Neural cell (in vitro differentiated cells): ENCODE measurements around the gene TSG101. TPM values are rescaled to one million over a fixed set of nuclear protein-coding genes. Genes with fewer than 3 reads are reported as not detected.

Experiments used
- H2AFZ ChIP-seq: fragments of 200-600, 300-800 bp; sonication (generic), shearing (Covaris generic); 2 replicates; pipeline ENCODE4 v1.6.0; 2014; ENCODE audit warnings: low read depth, mild to moderate bottlenecking, antibody characterized with exemption, low read length, moderate library complexity
- H3F3A ChIP-seq: fragments of 200-600 bp; shearing (Covaris generic); 2 replicates; pipeline ENCODE4 v1.6.1; 2016; ENCODE audit warnings: mild to moderate bottlenecking, moderate library complexity, mixed read lengths, antibody characterized with exemption, low read length; ENCODE audit not compliant: insufficient read depth, poor library complexity, severe bottlenecking
- H3K27ac ChIP-seq: fragments of 200-600, 300-800 bp; sonication (generic), shearing (Covaris generic); 2 replicates; pipeline ENCODE4 v1.5.1; 2014; ENCODE audit warnings: mild to moderate bottlenecking, low read length, moderate library complexity
- H3K27me3 ChIP-seq: fragments of 300-800, 200-600 bp; sonication (generic), shearing (Covaris generic); 2 replicates; pipeline ENCODE4 v1.6.0; 2014; ENCODE audit warnings: mild to moderate bottlenecking, low read depth, low read length, moderate library complexity; ENCODE audit not compliant: insufficient read depth
- H3K36me3 ChIP-seq: fragments of 300-800, 200-600 bp; sonication (generic), shearing (Covaris generic); 2 replicates; pipeline ENCODE4 v1.5.1; 2014; ENCODE audit warnings: mild to moderate bottlenecking, antibody characterized with exemption, low read length, moderate library complexity; ENCODE audit not compliant: insufficient read depth
- H3K4me2 ChIP-seq: fragments of 300-800, 200-600 bp; sonication (generic), shearing (Covaris generic); 2 replicates; pipeline ENCODE4 v1.6.0; 2014; ENCODE audit warnings: mild to moderate bottlenecking, low read length
- H3K4me3 ChIP-seq: fragments of 300-800, 200-600 bp; sonication (generic), shearing (Covaris generic); 2 replicates; pipeline ENCODE4 v1.5.1; 2014; ENCODE audit warnings: mild to moderate bottlenecking, low read length, moderate library complexity
- H3K79me2 ChIP-seq: fragments of 200-600 bp; shearing (Covaris generic); replicated peaks from 2 replicates; pipeline ENCODE4 v1.6.0; 2014; ENCODE audit warnings: mild to moderate bottlenecking, low read length, moderate library complexity; ENCODE audit not compliant: insufficient read depth
- H3K9ac ChIP-seq: fragments of 300-800, 200-600 bp; sonication (generic), shearing (Covaris generic); 2 replicates; pipeline ENCODE4 v1.6.1; 2016; ENCODE audit warnings: mild to moderate bottlenecking, low read length, mixed read lengths
- H3K9me2 ChIP-seq: fragments of 200-600 bp; shearing (Covaris generic); 2 replicates; pipeline ENCODE4 v1.6.1; 2016; ENCODE audit warnings: mild to moderate bottlenecking, low read length, mixed read lengths; ENCODE audit not compliant: insufficient read depth
- H3K9me3 ChIP-seq: fragments of 200-600, 300-800 bp; sonication (generic), shearing (Covaris generic); 2 replicates; pipeline ENCODE4 v1.6.1; 2016; ENCODE audit warnings: mild to moderate bottlenecking, mixed run types, low read length, moderate library complexity, mixed read lengths
- H4K20me1 ChIP-seq: fragments of 200-600 bp; shearing (Covaris generic); 2 replicates; pipeline ENCODE4 v1.6.1; 2016; ENCODE audit warnings: mild to moderate bottlenecking, mixed run types; ENCODE audit not compliant: insufficient read depth
- EP300 ChIP-seq: fragments of 450-650 bp; conservative IDR thresholded peaks from 2 replicates; pipeline ENCODE4 v1.6.1; 2014; ENCODE audit warnings: antibody characterized with exemption, mild to moderate bottlenecking, moderate library complexity; ENCODE audit not compliant: poor library complexity, severe bottlenecking
- EZH2 ChIP-seq: fragments of 200-600, 300-800 bp; shearing (Covaris generic), sonication (generic); IDR thresholded peaks from 2 replicates; pipeline ENCODE4 v1.6.1; 2014; ENCODE audit warnings: antibody characterized with exemption, low read length, borderline replicate concordance, mild to moderate bottlenecking; ENCODE audit not compliant: insufficient read depth, poor library complexity, severe bottlenecking
- MXI1 ChIP-seq: fragments of 450-650 bp; conservative IDR thresholded peaks from 2 replicates; pipeline ENCODE4 v1.6.1; 2014; ENCODE audit warnings: antibody characterized with exemption, mild to moderate bottlenecking; ENCODE audit not compliant: poor library complexity, severe bottlenecking
- POLR2AphosphoS5 ChIP-seq: IDR thresholded peaks from 2 replicates; pipeline ENCODE4 v1.6.1; 2012
- RAD21 ChIP-seq: fragments of 450-650 bp; conservative IDR thresholded peaks from 2 replicates; pipeline ENCODE4 v1.6.1; 2014; ENCODE audit warnings: antibody characterized with exemption, mild to moderate bottlenecking, moderate library complexity
- SMC3 ChIP-seq: fragments of 450-650 bp; conservative IDR thresholded peaks from 2 replicates; pipeline ENCODE4 v1.6.1; 2014; ENCODE audit warnings: antibody characterized with exemption, mild to moderate bottlenecking, moderate library complexity; ENCODE audit not compliant: poor library complexity
- TAF1 ChIP-seq: IDR thresholded peaks from 2 replicates; pipeline ENCODE4 v1.6.1; 2012; ENCODE audit warnings: low read depth
- polyA plus RNA-seq: library from polyadenylated mRNA; depleted of rRNA; stranded (reverse); fragments of >200 nt; gene quantifications from 2 replicates; pipeline ENCODE4 v1.2.3, GENCODE V29; 2014
- TF ChIP-seq, protein P1 (sequence below): fragments of 450-650 bp; IDR thresholded peaks from 2 replicates; pipeline ENCODE4 v1.5.1; 2014; ENCODE audit warnings: antibody characterized with exemption, mild to moderate bottlenecking, moderate library complexity; ENCODE audit not compliant: poor library complexity, severe bottlenecking
- TF ChIP-seq, protein P2 (sequence below): IDR thresholded peaks from 2 replicates; pipeline ENCODE4 v1.6.1; 2012; ENCODE audit warnings: borderline replicate concordance

Gene TSG101
- polyA plus RNA-seq, 1 donor from 2014 or later, result 115 TPM

DNA sequence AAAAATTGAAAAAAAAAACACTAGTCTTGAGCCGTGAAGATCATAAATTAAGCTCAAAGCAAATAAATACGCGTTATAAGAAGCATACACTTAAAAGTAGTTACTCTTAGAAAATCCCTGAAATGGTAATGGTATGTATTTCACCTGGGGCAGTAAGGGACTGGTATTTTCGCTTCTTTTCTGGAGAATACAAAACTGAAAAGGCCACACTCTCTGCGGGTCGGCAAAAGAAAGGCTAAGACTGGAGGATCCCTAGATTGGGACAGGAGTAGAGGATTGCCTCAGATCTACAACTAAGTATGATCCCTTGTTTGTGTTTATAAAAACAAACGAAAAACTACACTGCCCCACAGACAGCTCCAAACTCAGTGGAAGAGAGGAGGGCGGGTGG lies 617 bp downstream of the TSG101 start:
- no peaks in the 10 kb centered on the region for H3K9me2 ChIP-seq
- H3K9ac ChIP-seq, result peak overlapping the region; percentile 97
- no peaks in the 10 kb centered on the region for H4K20me1 ChIP-seq
- peak overlapping the region; percentile 96 for H3K27ac ChIP-seq
- H3K4me2 ChIP-seq, result peak overlapping the region; percentile 90
- peak overlapping the region; percentile 88 for H2AFZ ChIP-seq
- no peaks in the 10 kb centered on the region for H3F3A ChIP-seq
- no peaks in the 10 kb centered on the region for H3K27me3 ChIP-seq
- H3K9me3 ChIP-seq, result no peaks in the 10 kb centered on the region
- H3K36me3 ChIP-seq, result no peaks in the 10 kb centered on the region
- peaks cover 55% of the 10 kb centered on the region for H3K79me2 ChIP-seq
- H3K4me3 ChIP-seq, result peak overlapping the region; percentile 88
- TF ChIP-seq MXI1, result no peak
- no peak for TF ChIP-seq SMC3
- TF ChIP-seq, protein P1, sequence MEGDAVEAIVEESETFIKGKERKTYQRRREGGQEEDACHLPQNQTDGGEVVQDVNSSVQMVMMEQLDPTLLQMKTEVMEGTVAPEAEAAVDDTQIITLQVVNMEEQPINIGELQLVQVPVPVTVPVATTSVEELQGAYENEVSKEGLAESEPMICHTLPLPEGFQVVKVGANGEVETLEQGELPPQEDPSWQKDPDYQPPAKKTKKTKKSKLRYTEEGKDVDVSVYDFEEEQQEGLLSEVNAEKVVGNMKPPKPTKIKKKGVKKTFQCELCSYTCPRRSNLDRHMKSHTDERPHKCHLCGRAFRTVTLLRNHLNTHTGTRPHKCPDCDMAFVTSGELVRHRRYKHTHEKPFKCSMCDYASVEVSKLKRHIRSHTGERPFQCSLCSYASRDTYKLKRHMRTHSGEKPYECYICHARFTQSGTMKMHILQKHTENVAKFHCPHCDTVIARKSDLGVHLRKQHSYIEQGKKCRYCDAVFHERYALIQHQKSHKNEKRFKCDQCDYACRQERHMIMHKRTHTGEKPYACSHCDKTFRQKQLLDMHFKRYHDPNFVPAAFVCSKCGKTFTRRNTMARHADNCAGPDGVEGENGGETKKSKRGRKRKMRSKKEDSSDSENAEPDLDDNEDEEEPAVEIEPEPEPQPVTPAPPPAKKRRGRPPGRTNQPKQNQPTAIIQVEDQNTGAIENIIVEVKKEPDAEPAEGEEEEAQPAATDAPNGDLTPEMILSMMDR, result no peak
- no peak for TF ChIP-seq EZH2
- no peak for TF ChIP-seq EP300
- no peak for TF ChIP-seq TAF1
- TF ChIP-seq POLR2AphosphoS5, result no peak
- TF ChIP-seq, protein P2, sequence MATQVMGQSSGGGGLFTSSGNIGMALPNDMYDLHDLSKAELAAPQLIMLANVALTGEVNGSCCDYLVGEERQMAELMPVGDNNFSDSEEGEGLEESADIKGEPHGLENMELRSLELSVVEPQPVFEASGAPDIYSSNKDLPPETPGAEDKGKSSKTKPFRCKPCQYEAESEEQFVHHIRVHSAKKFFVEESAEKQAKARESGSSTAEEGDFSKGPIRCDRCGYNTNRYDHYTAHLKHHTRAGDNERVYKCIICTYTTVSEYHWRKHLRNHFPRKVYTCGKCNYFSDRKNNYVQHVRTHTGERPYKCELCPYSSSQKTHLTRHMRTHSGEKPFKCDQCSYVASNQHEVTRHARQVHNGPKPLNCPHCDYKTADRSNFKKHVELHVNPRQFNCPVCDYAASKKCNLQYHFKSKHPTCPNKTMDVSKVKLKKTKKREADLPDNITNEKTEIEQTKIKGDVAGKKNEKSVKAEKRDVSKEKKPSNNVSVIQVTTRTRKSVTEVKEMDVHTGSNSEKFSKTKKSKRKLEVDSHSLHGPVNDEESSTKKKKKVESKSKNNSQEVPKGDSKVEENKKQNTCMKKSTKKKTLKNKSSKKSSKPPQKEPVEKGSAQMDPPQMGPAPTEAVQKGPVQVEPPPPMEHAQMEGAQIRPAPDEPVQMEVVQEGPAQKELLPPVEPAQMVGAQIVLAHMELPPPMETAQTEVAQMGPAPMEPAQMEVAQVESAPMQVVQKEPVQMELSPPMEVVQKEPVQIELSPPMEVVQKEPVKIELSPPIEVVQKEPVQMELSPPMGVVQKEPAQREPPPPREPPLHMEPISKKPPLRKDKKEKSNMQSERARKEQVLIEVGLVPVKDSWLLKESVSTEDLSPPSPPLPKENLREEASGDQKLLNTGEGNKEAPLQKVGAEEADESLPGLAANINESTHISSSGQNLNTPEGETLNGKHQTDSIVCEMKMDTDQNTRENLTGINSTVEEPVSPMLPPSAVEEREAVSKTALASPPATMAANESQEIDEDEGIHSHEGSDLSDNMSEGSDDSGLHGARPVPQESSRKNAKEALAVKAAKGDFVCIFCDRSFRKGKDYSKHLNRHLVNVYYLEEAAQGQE, result no peak
- no peak for TF ChIP-seq RAD21

DNA sequence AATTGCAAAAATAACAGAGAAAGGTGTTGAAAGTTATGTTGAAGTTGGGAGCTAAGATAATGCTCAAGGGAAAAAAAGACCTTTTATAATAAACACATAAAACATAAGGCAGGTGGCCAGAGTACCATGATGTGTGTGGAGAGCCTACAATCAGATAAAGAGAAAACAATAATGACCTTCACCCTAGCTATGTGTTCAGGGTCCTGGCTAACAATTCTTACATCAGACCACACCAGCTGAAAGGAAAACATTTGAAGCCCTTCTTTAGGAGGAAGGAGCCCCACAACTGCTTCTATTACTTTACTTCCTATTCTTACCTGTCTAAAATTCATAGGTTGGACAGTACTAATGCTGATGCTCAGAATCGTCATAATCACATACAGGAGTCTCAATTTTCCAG lies 2.5 kb downstream of the TSG101 start:
- Histone ChIP-seq H2AFZ (no peak overlapping the region), H3K27me3 (no peaks in the 10 kb centered on the region), H3K9me3 (no peaks in the 10 kb centered on the region), H3K4me2 (no peak overlapping the region), H3K9ac (no peak overlapping the region), H3K36me3 (no peaks in the 10 kb centered on the region), H3K4me3 (no peak overlapping the region), H3K79me2 (peaks cover 65% of the 10 kb centered on the region), H3K27ac (no peak overlapping the region), H4K20me1 (no peaks in the 10 kb centered on the region), H3F3A (no peaks in the 10 kb centered on the region), H3K9me2 (no peaks in the 10 kb centered on the region)
- TF ChIP-seq RAD21 (no peak), EZH2 (no peak), SMC3 (no peak), POLR2AphosphoS5 (no peak)
- TF ChIP-seq, protein P1, result no peak
